Activated CD4-positive, alpha-beta T cell treated with anti-CD3 and anti-CD28 coated beads, Interleukin-2, amount 10 ng/mL, durations not matched to agents 24 days and 14 days (primary cell): ENCODE measurements around the gene A3GALT2. TPM values are rescaled to one million over a fixed set of nuclear protein-coding genes. Genes with fewer than 3 reads are reported as not detected.

Experiments used
- DNase-seq: peaks from one replicate; pipeline ENCODE4 v3.0.0; 2022
- H3K27ac Mint-ChIP-seq: one replicate; pipeline ENCODE4 v1.8.0; 2022; ENCODE audit warnings: mild to moderate bottlenecking, mixed read lengths
- H3K27me3 Mint-ChIP-seq: one replicate; pipeline ENCODE4 v1.8.0; 2022; ENCODE audit warnings: mixed read lengths
- H3K36me3 Mint-ChIP-seq: one replicate; pipeline ENCODE4 v1.8.0; 2022; ENCODE audit warnings: low read depth, mild to moderate bottlenecking, mixed read lengths
- H3K4me1 Mint-ChIP-seq: one replicate; pipeline ENCODE4 v1.8.0; 2021; ENCODE audit warnings: mixed read lengths
- H3K4me3 Mint-ChIP-seq: one replicate; pipeline ENCODE4 v1.8.0; 2022; ENCODE audit warnings: mild to moderate bottlenecking, moderate library complexity, mixed read lengths
- H3K9me3 Mint-ChIP-seq: one replicate; pipeline ENCODE4 v1.8.0; 2021; ENCODE audit warnings: mixed read lengths
- intact Hi-C: fragments of 100-400 bp; cut with micrococcal nuclease; formaldehyde crosslinking; loops from one replicate; pipeline ENCODE4 v1.15.1; 2023
- total RNA-seq: library from RNA; stranded (reverse); gene quantifications from 2 replicates; pipeline ENCODE4 v1.2.3, GENCODE V29; 2022

Gene A3GALT2
- total RNA-seq, 1 donor from 2014 or later: not detected

GRCh38 chr1:33276573-33277298, 44.2 kb downstream of the A3GALT2 start:
- no peak overlapping the region for H3K27ac Mint-ChIP-seq
- no peaks in the 10 kb centered on the region for H3K27me3 Mint-ChIP-seq
- intact Hi-C loops: no loop called here
- peaks cover 7% of the 10 kb centered on the region for H3K36me3 Mint-ChIP-seq
- no peak overlapping the region for H3K4me3 Mint-ChIP-seq
- no peaks in the 10 kb centered on the region for H3K9me3 Mint-ChIP-seq
- DNase-seq: no peak
- peaks cover 16% of the 10 kb centered on the region for H3K4me1 Mint-ChIP-seq

- Mint-ChIP-seq H3K4me3 (no peak overlapping the region), H3K9me3 (no peaks in the 10 kb centered on the region), H3K4me1 (peaks cover 16% of the 10 kb centered on the region)
These were observed 45.0 kb downstream of the A3GALT2 start for GRCh38 chr1:33275706-33276572.

GRCh38 chr1:33275195-33275594, 45.7 kb downstream of the A3GALT2 start:
- Mint-ChIP-seq H3K36me3 (peaks cover 3% of the 10 kb centered on the region), H3K27ac (no peak overlapping the region), H3K27me3 (no peaks in the 10 kb centered on the region), H3K4me1 (peaks cover 16% of the 10 kb centered on the region), H3K9me3 (no peaks in the 10 kb centered on the region), H3K4me3 (no peak overlapping the region)
- intact Hi-C loops: no loop called here
- DNase-seq: no peak

More at GRCh38 chr1:33275706-33276572, 45.0 kb downstream of the A3GALT2 start:
- intact Hi-C loops: no loop called here
- no peaks in the 10 kb centered on the region for H3K27me3 Mint-ChIP-seq
- H3K27ac Mint-ChIP-seq: no peak overlapping the region
- peaks cover 3% of the 10 kb centered on the region for H3K36me3 Mint-ChIP-seq
- no peak for DNase-seq

DNA sequence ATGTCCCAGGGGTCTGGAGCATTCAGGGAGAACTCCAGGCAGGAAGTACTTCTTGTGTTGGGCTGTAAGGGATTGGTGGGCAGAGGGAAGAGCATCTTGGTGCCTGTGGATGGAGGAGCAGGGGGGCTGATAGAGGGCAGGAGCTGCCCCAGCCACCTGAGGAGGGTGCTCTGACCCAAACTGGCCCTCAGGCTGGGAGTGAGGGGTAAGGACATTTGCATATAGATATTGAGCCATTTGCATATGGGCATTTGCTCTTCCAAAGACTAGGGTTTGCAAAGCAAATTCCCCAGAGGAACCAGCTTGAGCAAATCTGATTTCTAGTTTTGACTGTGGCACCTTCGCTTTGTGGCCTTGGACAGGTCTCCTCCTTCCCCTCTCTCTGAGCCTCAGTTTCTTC, 46.5 kb downstream of the A3GALT2 start:
- H3K4me1 Mint-ChIP-seq: peaks cover 16% of the 10 kb centered on the region
- peaks cover 3% of the 10 kb centered on the region for H3K36me3 Mint-ChIP-seq
- no peak overlapping the region for H3K27ac Mint-ChIP-seq
- H3K9me3 Mint-ChIP-seq: no peaks in the 10 kb centered on the region
- no peaks in the 10 kb centered on the region for H3K27me3 Mint-ChIP-seq
- intact Hi-C loops: no loop called here
- no peak for DNase-seq
- H3K4me3 Mint-ChIP-seq: no peak overlapping the region

DNA sequence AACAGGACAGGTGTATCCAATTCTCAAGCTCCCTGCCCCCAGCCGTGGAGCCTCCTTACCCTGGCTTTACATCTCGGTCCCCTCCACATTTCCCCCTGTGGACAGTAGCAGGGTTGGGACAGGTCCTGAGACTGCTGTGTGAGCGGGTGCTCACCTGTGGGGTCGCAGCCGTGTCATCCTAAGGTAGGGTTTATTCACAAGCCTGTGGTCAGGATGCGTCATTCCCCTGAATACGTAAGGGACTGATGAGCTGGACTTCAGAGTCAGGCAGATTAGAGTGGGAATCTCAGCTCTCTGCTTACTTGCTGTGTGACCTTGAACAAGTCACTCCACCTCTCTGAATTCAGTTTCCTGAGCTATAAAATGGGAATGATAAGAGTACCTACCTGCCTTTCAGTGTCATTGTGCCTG, 46.9 kb downstream of the A3GALT2 start:
- H3K4me1 Mint-ChIP-seq: peaks cover 17% of the 10 kb centered on the region
- H3K27me3 Mint-ChIP-seq: no peaks in the 10 kb centered on the region
- no peak overlapping the region for H3K27ac Mint-ChIP-seq
- no peak overlapping the region for H3K4me3 Mint-ChIP-seq
- no peak for DNase-seq
- peaks cover 3% of the 10 kb centered on the region for H3K36me3 Mint-ChIP-seq
- intact Hi-C loops: no loop called here
- no peaks in the 10 kb centered on the region for H3K9me3 Mint-ChIP-seq

- Mint-ChIP-seq H3K4me1 (peaks cover 17% of the 10 kb centered on the region), H3K4me3 (no peak overlapping the region), H3K27ac (peak overlapping the region; percentile 42), H3K36me3 (peaks cover 3% of the 10 kb centered on the region), H3K9me3 (no peaks in the 10 kb centered on the region), H3K27me3 (no peaks in the 10 kb centered on the region)
- intact Hi-C loops: no loop called here
- DNase-seq: no peak
These were observed 47.5 kb downstream of the A3GALT2 start for GRCh38 chr1:33273406-33273805.

- peak overlapping the region; percentile 42 for H3K27ac Mint-ChIP-seq
- no peak overlapping the region for H3K4me3 Mint-ChIP-seq
- no peaks in the 10 kb centered on the region for H3K9me3 Mint-ChIP-seq
- intact Hi-C loops: no loop called here
- peaks cover 17% of the 10 kb centered on the region for H3K4me1 Mint-ChIP-seq
- peaks cover 3% of the 10 kb centered on the region for H3K36me3 Mint-ChIP-seq
- H3K27me3 Mint-ChIP-seq: no peaks in the 10 kb centered on the region
- DNase-seq: no peak
These were observed 48.0 kb downstream of the A3GALT2 start for GRCh38 chr1:33272930-33273329.

DNA sequence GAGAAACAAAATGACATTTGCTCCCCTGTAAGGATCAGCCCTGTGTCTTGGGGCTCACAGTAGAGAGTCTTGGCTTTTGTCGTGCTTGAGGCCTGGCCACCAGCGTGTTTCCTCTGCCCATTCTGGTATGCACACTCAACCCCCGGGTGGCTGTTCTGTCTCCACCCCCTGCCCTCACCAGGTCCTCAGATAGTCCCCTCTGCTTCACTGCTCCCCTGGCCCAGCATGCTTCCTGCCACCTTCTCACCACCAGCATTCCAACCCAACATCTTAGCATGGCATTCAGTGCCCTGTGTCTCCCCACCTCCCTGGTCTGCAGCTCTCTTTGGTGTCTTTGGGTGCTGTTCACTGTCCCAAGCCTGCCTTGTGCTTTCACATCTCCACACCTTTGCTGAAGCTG, 48.4 kb downstream of the A3GALT2 start:
- Mint-ChIP-seq H3K36me3 (peaks cover 3% of the 10 kb centered on the region), H3K4me3 (no peak overlapping the region), H3K27ac (no peak overlapping the region), H3K9me3 (no peaks in the 10 kb centered on the region), H3K4me1 (peaks cover 17% of the 10 kb centered on the region), H3K27me3 (no peaks in the 10 kb centered on the region)
- intact Hi-C loops: no loop called here
- DNase-seq: no peak

DNA sequence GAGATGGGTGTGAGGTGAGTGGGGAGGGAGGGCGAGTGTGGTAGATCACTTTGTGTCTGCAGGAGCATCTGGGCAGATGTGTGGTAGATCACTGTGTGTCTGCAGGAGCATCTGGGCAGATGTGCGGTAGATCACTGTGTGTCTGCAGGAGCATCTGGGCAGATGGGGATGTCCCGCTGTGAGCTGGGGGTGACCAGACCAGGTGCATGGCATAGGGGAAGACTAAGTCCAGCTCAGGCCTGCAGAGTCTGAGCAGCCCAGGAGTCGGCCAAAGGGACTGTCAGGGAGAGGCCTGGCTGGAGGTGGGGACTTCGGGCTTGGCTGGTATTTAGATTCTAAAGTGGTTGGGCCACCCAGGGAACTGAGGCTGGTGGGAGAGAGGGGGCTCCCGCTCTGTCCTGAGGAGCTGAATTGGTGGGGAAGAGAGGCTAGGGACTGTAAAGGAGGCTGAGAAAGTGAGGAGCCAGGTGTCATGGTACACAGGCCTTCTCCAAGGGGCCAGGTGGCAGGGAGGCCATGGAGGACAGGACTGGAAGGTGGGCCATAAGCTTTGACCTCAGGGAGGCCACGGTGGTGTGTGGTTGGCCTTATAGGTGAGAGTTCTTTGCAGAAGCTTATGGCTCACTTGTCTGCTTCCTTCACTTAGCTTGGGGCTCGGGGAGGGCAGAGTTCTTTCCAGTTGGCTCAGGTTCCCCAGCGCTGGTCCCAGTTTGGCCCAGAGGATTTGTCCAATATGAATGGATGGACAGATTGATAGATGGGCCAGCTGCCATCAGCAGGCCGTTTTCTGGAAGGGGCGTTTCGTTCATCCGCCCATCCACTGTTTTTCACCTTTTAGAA, 49.0 kb downstream of the A3GALT2 start:
- Mint-ChIP-seq H3K27ac (no peak overlapping the region), H3K27me3 (no peaks in the 10 kb centered on the region), H3K4me1 (peaks cover 17% of the 10 kb centered on the region), H3K4me3 (no peak overlapping the region), H3K9me3 (no peaks in the 10 kb centered on the region), H3K36me3 (peaks cover 2% of the 10 kb centered on the region)
- no peak for DNase-seq
- intact Hi-C loops: no loop called here

DNA sequence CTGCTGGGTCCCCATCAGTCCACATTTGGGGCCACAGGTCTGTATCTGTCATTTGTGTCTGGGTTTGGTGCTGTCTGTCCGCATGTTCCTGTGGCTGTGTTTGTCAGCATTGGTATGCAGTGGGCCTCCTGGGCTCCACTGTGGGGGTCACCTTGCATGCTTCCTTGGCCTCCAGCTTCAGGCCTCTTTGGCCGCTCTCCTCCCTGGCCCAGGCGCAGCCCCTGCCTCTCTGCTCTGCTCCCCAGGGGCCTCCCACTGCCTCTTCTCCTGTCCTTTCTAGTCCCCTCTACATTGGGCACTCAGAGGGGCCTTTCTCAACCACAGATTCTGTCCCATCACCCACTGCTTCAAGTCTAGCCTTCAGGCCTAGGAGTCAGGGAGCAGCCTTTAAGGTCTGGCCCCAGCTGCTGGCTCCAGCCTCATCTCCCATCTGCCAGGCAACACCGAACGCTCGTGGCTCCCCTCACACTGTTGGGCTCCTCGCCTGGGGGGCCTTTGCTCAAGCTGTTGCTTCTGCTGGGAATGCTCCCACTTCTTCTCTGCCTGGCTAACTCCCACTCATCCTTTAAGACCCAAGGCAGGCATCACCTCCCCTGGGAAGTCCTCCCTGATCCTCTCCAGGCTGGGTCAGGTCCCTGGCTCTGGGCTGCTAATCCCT, 50.0 kb downstream of the A3GALT2 start:
- Mint-ChIP-seq H3K27me3 (no peaks in the 10 kb centered on the region), H3K27ac (no peak overlapping the region)
- intact Hi-C loops: no loop called here

DNA sequence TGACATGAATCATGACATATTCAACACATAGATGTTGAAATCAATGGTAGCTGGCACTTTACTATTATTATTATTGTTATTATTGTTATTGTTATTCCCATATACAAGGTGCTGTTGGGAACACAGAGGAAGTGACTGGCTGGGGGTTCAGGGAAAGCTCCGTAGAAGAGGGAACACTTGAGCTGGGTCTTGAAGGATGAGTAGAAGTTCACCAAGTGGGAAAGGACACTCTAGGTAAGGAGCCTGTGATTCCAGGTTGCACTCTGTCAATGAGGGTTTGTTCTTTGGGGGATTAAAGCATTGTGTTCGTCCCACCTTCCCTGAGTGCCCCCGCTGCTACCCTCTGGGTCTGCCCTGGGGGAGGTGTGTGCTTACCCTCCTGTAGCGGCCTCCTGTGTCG, 50.5 kb downstream of the A3GALT2 start:
- Mint-ChIP-seq H3K9me3 (no peaks in the 10 kb centered on the region), H3K27ac (no peak overlapping the region), H3K27me3 (no peaks in the 10 kb centered on the region), H3K4me3 (no peak overlapping the region), H3K4me1 (peaks cover 17% of the 10 kb centered on the region), H3K36me3 (no peaks in the 10 kb centered on the region)
- intact Hi-C loops: no loop called here
- DNase-seq: no peak

More for the DNA sequence above, 50.0 kb downstream of the A3GALT2 start:
- Mint-ChIP-seq H3K36me3 (no peaks in the 10 kb centered on the region), H3K4me3 (no peak overlapping the region), H3K9me3 (no peaks in the 10 kb centered on the region), H3K4me1 (peaks cover 17% of the 10 kb centered on the region)
- DNase-seq: no peak

- Mint-ChIP-seq H3K36me3 (no peaks in the 10 kb centered on the region), H3K9me3 (no peaks in the 10 kb centered on the region), H3K4me1 (peaks cover 17% of the 10 kb centered on the region), H3K27ac (no peak overlapping the region), H3K27me3 (no peaks in the 10 kb centered on the region), H3K4me3 (no peak overlapping the region)
- intact Hi-C loops: no loop called here
- DNase-seq: no peak
These were observed 51.3 kb downstream of the A3GALT2 start for GRCh38 chr1:33269621-33270020.

DNA sequence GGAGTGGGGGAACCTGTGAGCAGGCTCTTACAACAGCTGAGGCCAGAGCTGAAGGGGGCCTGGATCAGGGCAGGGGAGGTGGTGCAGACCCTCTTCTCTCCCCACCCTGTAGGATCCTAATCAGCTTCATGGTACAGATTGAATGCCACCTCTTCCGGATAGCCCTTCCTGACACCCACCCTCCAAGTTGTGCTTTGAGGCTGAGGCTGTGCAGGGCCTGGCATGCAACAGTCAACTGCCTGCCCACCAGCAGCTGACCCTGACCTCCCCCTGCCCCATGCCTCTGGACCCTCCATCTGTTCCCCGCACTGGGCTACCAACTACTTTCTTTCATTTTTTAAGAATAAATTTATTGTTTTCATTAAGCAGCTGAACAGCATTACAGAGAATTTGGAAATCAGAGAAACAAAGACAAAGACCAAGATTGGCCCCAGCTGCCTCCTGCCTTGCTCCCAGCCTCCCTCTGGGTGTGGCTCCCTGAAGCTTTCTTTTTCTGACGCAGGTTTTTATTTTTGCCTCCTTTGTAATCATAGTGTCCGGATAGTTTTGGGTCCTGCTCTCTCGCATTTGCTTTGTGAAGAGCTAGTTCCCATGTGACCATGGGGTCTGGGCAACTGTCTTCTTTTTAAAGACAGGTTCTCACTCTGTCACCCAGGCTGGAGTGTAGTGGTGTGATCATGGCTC, 51.8 kb downstream of the A3GALT2 start:
- H3K27me3 Mint-ChIP-seq: no peaks in the 10 kb centered on the region
- no peak for DNase-seq
- no peak overlapping the region for H3K27ac Mint-ChIP-seq
- H3K4me3 Mint-ChIP-seq: no peak overlapping the region
- H3K36me3 Mint-ChIP-seq: no peaks in the 10 kb centered on the region
- peaks cover 14% of the 10 kb centered on the region for H3K4me1 Mint-ChIP-seq
- intact Hi-C loops: no loop called here
- no peaks in the 10 kb centered on the region for H3K9me3 Mint-ChIP-seq
